Measurements from ENCODE around the gene SLC7A1.

The SLC7A1 gene

GRCh38 chr13:29525757-29526156, 69.7 kb downstream of the SLC7A1 start:
- no peak for TF ChIP-seq POLR2A (IDR thresholded peaks at IDR 0.05; ENCODE audit: low read length)
- no peak for TF ChIP-seq GATA1 (IDR thresholded peaks at IDR 0.05; ENCODE audit: low read depth, low read length)
- no peak for DNase-seq

- TF ChIP-seq POLR2A (IDR thresholded peaks at IDR 0.05; ENCODE audit: low read length): no peak
- TF ChIP-seq GATA1 (IDR thresholded peaks at IDR 0.05; ENCODE audit: low read depth, low read length): no peak
- DNase-seq: no peak
These were observed 70.8 kb downstream of the SLC7A1 start for GRCh38 chr13:29524641-29525040.

DNA sequence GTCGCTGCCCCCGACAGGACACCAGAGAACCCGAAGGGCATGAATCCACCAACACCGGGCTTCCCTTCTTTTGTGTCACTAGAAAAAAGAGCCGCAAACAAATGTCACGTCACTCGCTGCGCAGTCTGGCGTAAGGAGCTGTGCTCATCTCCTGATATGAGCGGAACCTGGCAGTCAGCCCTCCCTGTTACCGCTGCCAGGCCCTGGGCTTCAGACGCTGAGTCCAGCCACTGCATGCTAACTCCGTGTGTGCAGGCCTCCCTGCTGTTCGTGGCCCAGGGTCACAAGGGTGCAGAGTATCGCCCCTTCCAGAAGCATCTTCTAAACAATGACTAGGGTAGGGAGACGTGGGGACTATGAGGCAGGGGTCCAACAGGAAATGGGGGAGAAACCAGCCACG, 71.3 kb downstream of the SLC7A1 start:
- no peak for TF ChIP-seq GATA1 (IDR thresholded peaks at IDR 0.05; ENCODE audit: low read depth, low read length)
- no peak for TF ChIP-seq POLR2A (IDR thresholded peaks at IDR 0.05; ENCODE audit: low read length)
- DNase-seq: no peak

- TF ChIP-seq GATA1 (IDR thresholded peaks at IDR 0.05; ENCODE audit: low read depth, low read length): no peak
- no peak for TF ChIP-seq POLR2A (IDR thresholded peaks at IDR 0.05; ENCODE audit: low read length)
- DNase-seq: no peak
These were observed 72.1 kb downstream of the SLC7A1 start for GRCh38 chr13:29523199-29523961.

- TF ChIP-seq POLR2A (IDR thresholded peaks at IDR 0.05; ENCODE audit: low read length): no peak
- DNase-seq: no peak
These were observed 73.3 kb downstream of the SLC7A1 start for GRCh38 chr13:29522044-29522685.

- TF ChIP-seq POLR2A (IDR thresholded peaks at IDR 0.05; ENCODE audit: low read length) (no peak), GATA1 (IDR thresholded peaks at IDR 0.05; ENCODE audit: low read depth, low read length) (no peak)
- no peak for DNase-seq
These were observed 74.2 kb downstream of the SLC7A1 start for GRCh38 chr13:29521336-29521735.

DNA sequence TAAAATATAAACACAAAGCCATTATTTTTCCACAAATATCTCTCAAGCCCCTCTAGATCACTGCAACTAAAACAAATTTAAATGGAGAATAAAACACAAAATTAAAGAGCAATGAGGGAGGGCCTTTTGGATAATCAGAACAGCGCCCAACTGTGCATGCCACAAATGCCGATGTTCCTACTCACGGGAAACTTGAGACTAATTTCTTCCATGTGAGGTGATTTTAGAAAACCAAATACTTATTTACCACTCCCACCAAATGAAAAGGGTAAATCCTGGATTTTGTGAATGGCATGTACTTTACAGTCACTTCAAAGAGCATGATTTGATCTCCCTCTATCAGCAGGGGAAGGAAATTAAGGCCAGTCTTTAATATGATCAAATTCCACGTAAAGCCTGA, 74.8 kb downstream of the SLC7A1 start:
- DNase-seq: no peak
- TF ChIP-seq GATA1 (IDR thresholded peaks at IDR 0.05; ENCODE audit: low read depth, low read length) (no peak), POLR2A (IDR thresholded peaks at IDR 0.05; ENCODE audit: low read length) (no peak)

- no peak for TF ChIP-seq POLR2A (IDR thresholded peaks at IDR 0.05; ENCODE audit: low read length)
- no peak for TF ChIP-seq GATA1 (IDR thresholded peaks at IDR 0.05; ENCODE audit: low read depth, low read length)
- no peak for DNase-seq
These were observed 75.6 kb downstream of the SLC7A1 start for GRCh38 chr13:29519921-29520320.

DNA sequence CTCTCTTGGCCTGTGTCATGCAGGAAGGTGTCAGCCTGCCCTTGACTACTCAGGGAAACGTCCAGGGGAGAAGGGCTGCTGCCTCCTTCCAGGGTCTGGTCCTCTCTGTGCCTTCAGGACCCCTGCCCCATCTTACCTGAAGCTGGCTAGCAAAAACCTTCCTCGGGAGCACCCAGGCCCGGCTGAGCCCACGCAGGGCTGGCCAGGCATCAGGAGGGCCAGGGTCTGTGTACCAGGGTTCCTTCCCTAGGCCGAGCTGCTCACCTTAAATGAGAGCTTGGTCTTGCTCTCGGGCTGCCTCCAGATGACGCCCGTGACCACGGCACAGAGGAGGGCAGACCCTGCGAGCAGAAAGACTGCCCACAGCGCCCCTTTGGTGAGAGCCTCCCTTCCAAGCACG, 78.6 kb downstream of the SLC7A1 start:
- TF ChIP-seq GATA1 (IDR thresholded peaks at IDR 0.05; ENCODE audit: low read depth, low read length): no peak
- TF ChIP-seq POLR2A (IDR thresholded peaks at IDR 0.05; ENCODE audit: low read length): no peak

GRCh38 chr13:29516012-29516411, 79.5 kb downstream of the SLC7A1 start:
- DNase-seq: no peak
- TF ChIP-seq POLR2A (IDR thresholded peaks at IDR 0.05; ENCODE audit: low read length) (no peak), GATA1 (IDR thresholded peaks at IDR 0.05; ENCODE audit: low read depth, low read length) (no peak)

More for the DNA sequence above, 78.6 kb downstream of the SLC7A1 start:
- DNase-seq: no peak

DNA sequence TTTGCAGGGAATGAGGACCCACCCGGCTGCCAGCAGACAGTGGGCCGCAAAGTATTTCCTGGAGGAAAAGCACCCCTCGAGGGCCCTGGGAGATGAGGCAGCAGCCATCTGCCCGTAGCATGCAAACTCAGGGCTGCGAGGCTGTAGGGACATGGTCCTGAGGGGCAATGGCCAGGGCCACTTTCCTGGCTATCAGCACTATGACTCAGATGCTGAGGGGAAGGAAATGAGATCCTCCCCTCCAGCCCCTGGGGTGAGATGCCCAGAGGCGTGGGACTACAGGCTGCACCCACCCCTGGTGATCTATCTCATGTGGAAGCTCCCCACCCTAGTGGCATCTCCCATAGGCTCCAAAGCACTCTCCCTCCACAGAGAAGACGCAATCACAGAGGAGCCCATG, 80.1 kb downstream of the SLC7A1 start:
- DNase-seq: no peak
- TF ChIP-seq POLR2A (IDR thresholded peaks at IDR 0.05; ENCODE audit: low read length) (no peak), GATA1 (IDR thresholded peaks at IDR 0.05; ENCODE audit: low read depth, low read length) (no peak)

DNA sequence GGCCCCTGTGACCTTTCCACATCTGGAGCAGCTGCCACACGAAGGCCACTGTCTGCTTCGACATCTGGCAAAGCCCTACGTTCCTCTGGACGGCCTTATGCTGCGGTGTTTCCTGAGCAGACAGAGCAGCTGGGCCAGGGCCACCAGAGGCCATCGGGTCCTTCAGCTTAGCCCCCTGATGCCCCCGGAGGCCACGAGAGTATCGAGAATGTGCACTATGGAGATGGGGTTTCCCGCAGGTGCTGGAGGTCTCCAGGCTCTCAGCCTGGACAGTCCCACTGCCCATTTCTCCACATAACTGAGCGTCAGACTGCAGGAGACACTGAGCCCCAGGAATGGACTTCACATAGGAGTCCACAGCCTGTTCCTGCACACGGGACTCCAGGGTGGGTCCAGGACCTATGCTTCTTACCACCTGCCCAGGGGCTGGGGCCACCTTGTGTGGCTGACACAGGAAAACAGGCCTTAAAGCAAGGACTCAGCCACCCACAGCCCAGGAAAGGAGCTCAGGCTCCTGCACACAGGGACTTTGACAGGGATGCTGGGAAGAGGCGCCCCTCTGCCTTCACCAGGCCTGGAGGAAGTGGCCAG, 80.7 kb downstream of the SLC7A1 start:
- TF ChIP-seq GATA1 (IDR thresholded peaks at IDR 0.05; ENCODE audit: low read depth, low read length) (no peak), POLR2A (IDR thresholded peaks at IDR 0.05; ENCODE audit: low read length) (no peak)
- DNase-seq: no peak

GRCh38 chr13:29513981-29514719, 81.3 kb downstream of the SLC7A1 start:
- TF ChIP-seq GATA1 (IDR thresholded peaks at IDR 0.05; ENCODE audit: low read depth, low read length) (no peak), POLR2A (IDR thresholded peaks at IDR 0.05; ENCODE audit: low read length) (no peak)
- DNase-seq: no peak
